Stimulated activated effector memory CD8-positive, alpha-beta T cell treated with anti-CD3 and anti-CD28 coated beads, Interleukin-12 subunit alpha, Interleukin-12 subunit beta, amount 100 ng/mL, for 72 hours (primary cell): Measurements from ENCODE around the gene TRAF2.
A peak's percentile ranks its signal among the peaks of the same experiment; 100 is the strongest.
"Not testable (repeated sequence)": the region's sequence is repeated elsewhere in the genome, so short reads cannot be mapped to it uniquely, and the experiment has no call there.

Source experiments
- ATAC-seq: fragments of 150-1000 bp; cut with Tn5 transposase; 2 replicates; pipeline ENCODE4 v1.10.0; 2021
- DNase-seq, 2 donors: peaks; one replicate each; pipeline ENCODE4 v3.0.0; 2021 to 2022; ENCODE audit warnings: low spot score in 2 of 2
- H3K27ac Mint-ChIP-seq: one replicate; pipeline ENCODE4 v1.8.0; 2022; ENCODE audit warnings: mild to moderate bottlenecking, mixed read lengths
- H3K36me3 Mint-ChIP-seq: one replicate; pipeline ENCODE4 v1.8.0; 2022; ENCODE audit warnings: mild to moderate bottlenecking, mixed read lengths
- H3K4me1 Mint-ChIP-seq: one replicate; pipeline ENCODE4 v1.8.0; 2022; ENCODE audit warnings: mixed read lengths
- H3K4me3 Mint-ChIP-seq: one replicate; pipeline ENCODE4 v1.8.0; 2022; ENCODE audit warnings: mild to moderate bottlenecking, mixed read lengths
- H3K9me3 Mint-ChIP-seq: one replicate; pipeline ENCODE4 v1.8.0; 2022; ENCODE audit warnings: mixed read lengths

Gene TRAF2

GRCh38 chr9:136860933-136861873, 25.1 kb upstream of the TRAF2 start:
- Mint-ChIP-seq H3K36me3 (peaks cover 45% of the 10 kb centered on the region), H3K4me1 (peaks cover 16% of the 10 kb centered on the region), H3K27ac (peak overlapping the region; percentile 71), H3K9me3 (no peaks in the 10 kb centered on the region), H3K4me3 (no peak overlapping the region)
- DNase-seq = no peak
- no peak for ATAC-seq

- Mint-ChIP-seq H3K4me3 (no peak overlapping the region), H3K36me3 (peaks cover 45% of the 10 kb centered on the region), H3K9me3 (no peaks in the 10 kb centered on the region), H3K27ac (no peak overlapping the region), H3K4me1 (peaks cover 16% of the 10 kb centered on the region)
- DNase-seq = no peak
- ATAC-seq = no peak
Measured at GRCh38 chr9:136861874-136862457, 24.4 kb upstream of the TRAF2 start.

GRCh38 chr9:136862849-136863622, 23.3 kb upstream of the TRAF2 start:
- Mint-ChIP-seq H3K4me1 (peaks cover 16% of the 10 kb centered on the region), H3K4me3 (no peak overlapping the region), H3K27ac (no peak overlapping the region), H3K36me3 (peaks cover 45% of the 10 kb centered on the region), H3K9me3 (no peaks in the 10 kb centered on the region)
- DNase-seq (no peak), ATAC-seq (no peak)

- ATAC-seq = no peak
- no peak for DNase-seq
- Mint-ChIP-seq H3K4me3 (no peak overlapping the region), H3K36me3 (peaks cover 45% of the 10 kb centered on the region), H3K4me1 (peaks cover 16% of the 10 kb centered on the region), H3K27ac (no peak overlapping the region), H3K9me3 (no peaks in the 10 kb centered on the region)
Measured at GRCh38 chr9:136863623-136864273, 22.6 kb upstream of the TRAF2 start.

- peak overlapping the region; percentile 94 for H3K27ac Mint-ChIP-seq
- no peaks in the 10 kb centered on the region for H3K9me3 Mint-ChIP-seq
- H3K4me1 Mint-ChIP-seq = peaks cover 16% of the 10 kb centered on the region
- peak overlapping the region; percentile 78 for H3K4me3 Mint-ChIP-seq
- ATAC-seq = no peak
- peaks cover 45% of the 10 kb centered on the region for H3K36me3 Mint-ChIP-seq
- no peak for DNase-seq
Measured at GRCh38 chr9:136865041-136865767, 21.1 kb upstream of the TRAF2 start.

- Mint-ChIP-seq H3K4me1 (peaks cover 16% of the 10 kb centered on the region), H3K27ac (peak overlapping the region; percentile 94), H3K4me3 (peak overlapping the region; percentile 78), H3K36me3 (peaks cover 45% of the 10 kb centered on the region), H3K9me3 (no peaks in the 10 kb centered on the region)
- DNase-seq (no peak), ATAC-seq (peak; percentile 22)
Measured at GRCh38 chr9:136865768-136866103, 20.6 kb upstream of the TRAF2 start.

GRCh38 chr9:136866898-136867421, 19.4 kb upstream of the TRAF2 start:
- Mint-ChIP-seq H3K4me3 (peak overlapping the region; percentile 78), H3K4me1 (peaks cover 16% of the 10 kb centered on the region), H3K36me3 (peaks cover 36% of the 10 kb centered on the region)
- not testable (repeated sequence) for H3K27ac Mint-ChIP-seq, H3K9me3 Mint-ChIP-seq, ATAC-seq, DNase-seq

GRCh38 chr9:136867480-136867879, 18.8 kb upstream of the TRAF2 start:
- Mint-ChIP-seq H3K36me3 (peaks cover 30% of the 10 kb centered on the region), H3K4me3 (peak overlapping the region; percentile 78), H3K4me1 (peaks cover 16% of the 10 kb centered on the region), H3K27ac (no peak overlapping the region), H3K9me3 (no peaks in the 10 kb centered on the region)
- ATAC-seq = no peak
- DNase-seq = no peak

GRCh38 chr9:136867917-136868316, 18.4 kb upstream of the TRAF2 start:
- Mint-ChIP-seq H3K9me3 (peaks cover 2% of the 10 kb centered on the region), H3K4me3 (peak overlapping the region; percentile 78), H3K27ac (no peak overlapping the region), H3K36me3 (peaks cover 26% of the 10 kb centered on the region), H3K4me1 (peaks cover 16% of the 10 kb centered on the region)
- ATAC-seq (no peak), DNase-seq (no peak)

GRCh38 chr9:136868644-136869043, 17.7 kb upstream of the TRAF2 start:
- ATAC-seq (no peak), DNase-seq (no peak)
- peaks cover 19% of the 10 kb centered on the region for H3K36me3 Mint-ChIP-seq
- peaks cover 2% of the 10 kb centered on the region for H3K9me3 Mint-ChIP-seq
- H3K4me3 Mint-ChIP-seq = peak overlapping the region; percentile 78
- H3K4me1 Mint-ChIP-seq = peaks cover 11% of the 10 kb centered on the region
- H3K27ac Mint-ChIP-seq = no peak overlapping the region

GRCh38 chr9:136869611-136870010, 16.7 kb upstream of the TRAF2 start:
- not testable (repeated sequence) for H3K4me1 Mint-ChIP-seq, H3K9me3 Mint-ChIP-seq, DNase-seq, ATAC-seq, H3K4me3 Mint-ChIP-seq, H3K36me3 Mint-ChIP-seq
- peak overlapping the region; percentile 10 for H3K27ac Mint-ChIP-seq

- no peak for DNase-seq
- no peak overlapping the region for H3K27ac Mint-ChIP-seq
- H3K9me3 Mint-ChIP-seq = peaks cover 2% of the 10 kb centered on the region
- no peak for ATAC-seq
- no peak overlapping the region for H3K4me3 Mint-ChIP-seq
- peaks cover 2% of the 10 kb centered on the region for H3K4me1 Mint-ChIP-seq
- H3K36me3 Mint-ChIP-seq = no peaks in the 10 kb centered on the region
Measured at GRCh38 chr9:136875155-136875554, 11.2 kb upstream of the TRAF2 start.

GRCh38 chr9:136876476-136876875, 9.8 kb upstream of the TRAF2 start:
- ATAC-seq (no peak), DNase-seq (no peak)
- no peaks in the 10 kb centered on the region for H3K36me3 Mint-ChIP-seq
- no peak overlapping the region for H3K4me3 Mint-ChIP-seq
- H3K9me3 Mint-ChIP-seq = peaks cover 2% of the 10 kb centered on the region
- H3K27ac Mint-ChIP-seq = peak overlapping the region; percentile 2
- peaks cover 11% of the 10 kb centered on the region for H3K4me1 Mint-ChIP-seq

- H3K9me3 Mint-ChIP-seq = no peaks in the 10 kb centered on the region
- ATAC-seq = no peak
- H3K27ac Mint-ChIP-seq = peak overlapping the region; percentile 87
- no peak for DNase-seq
- H3K4me1 Mint-ChIP-seq = peaks cover 42% of the 10 kb centered on the region
- peaks cover 17% of the 10 kb centered on the region for H3K36me3 Mint-ChIP-seq
- H3K4me3 Mint-ChIP-seq = peak overlapping the region; percentile 80
Measured at GRCh38 chr9:136880651-136881050, 5.7 kb upstream of the TRAF2 start.
